ENCODE data around the gene NTMT2.

- TF ChIP-seq CTCF (conservative IDR thresholded peaks at IDR 0.05; ENCODE audit: low read length) (no peak), EZH2phosphoT487 (IDR thresholded peaks at IDR 0.05; ENCODE audit: borderline replicate concordance) (no peak)
Measured at GRCh38 chr1:170182442-170182841, 36.7 kb downstream of the NTMT2 start.

All from Loucy (cell line).